Measurements from ENCODE around the gene GRIK1.

The GRIK1 gene

DNA sequence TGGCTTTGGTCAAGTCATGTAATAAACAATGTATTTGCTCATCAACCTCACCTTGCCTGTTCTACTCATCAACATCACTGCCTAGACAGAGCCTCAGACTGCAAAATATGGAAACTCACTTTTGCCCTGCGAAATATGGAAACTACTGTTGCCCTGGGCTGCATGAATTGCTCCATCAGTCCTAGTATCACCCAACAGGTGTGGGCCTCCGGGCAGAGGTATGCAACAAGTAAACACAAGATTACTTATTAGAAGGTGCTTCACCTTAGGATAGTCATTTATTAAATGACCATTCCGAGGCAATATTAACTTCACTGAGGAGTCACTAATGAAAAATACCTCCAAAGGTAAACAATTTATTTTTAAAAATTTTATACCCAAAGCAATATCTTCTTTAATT, 354.3 kb downstream of the GRIK1 start:
- Histone ChIP-seq H3K9me3 (ENCODE audit: control insufficient read depth, low read length) (no peaks in the 10 kb centered on the region), H3K4me1 (ENCODE audit: control insufficient read depth, insufficient read depth, low read length) (peaks cover 11% of the 10 kb centered on the region), H3K36me3 (ENCODE audit: control insufficient read depth, insufficient read depth, low read length, severe bottlenecking) (no peaks in the 10 kb centered on the region), H3K9ac (ENCODE audit: low read length) (no peak overlapping the region), H3K4me3 (ENCODE audit: low read length) (no peak overlapping the region), H3K27me3 (replicated peaks; ENCODE audit: control insufficient read depth, insufficient read depth, low read length) (no peaks in the 10 kb centered on the region)
- no peak for DNase-seq (ENCODE audit: low read depth)

DNA sequence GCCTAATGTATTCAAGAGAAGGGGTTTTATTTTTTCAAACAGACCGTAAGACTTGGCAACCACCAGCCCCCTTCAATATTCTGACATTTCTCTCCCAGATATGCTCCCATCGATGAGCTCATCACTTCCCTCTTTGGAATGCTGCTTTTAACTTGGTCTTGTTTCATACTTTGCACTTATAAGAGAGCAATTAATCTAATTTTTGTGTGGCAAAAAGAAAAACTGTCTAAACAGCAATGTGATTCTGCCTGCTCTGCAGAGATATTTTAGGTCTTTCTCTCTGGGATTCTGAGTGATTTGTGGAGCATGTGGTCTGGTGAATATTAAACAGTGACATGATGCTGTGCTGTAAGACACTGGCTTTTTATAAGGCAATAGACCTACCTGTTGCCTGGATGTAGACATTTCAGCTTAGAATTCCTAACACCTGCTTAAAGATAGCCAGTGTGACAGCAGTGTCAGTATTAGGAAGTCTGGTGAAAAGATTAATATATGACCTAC, 356.3 kb downstream of the GRIK1 start:
- no peak overlapping the region for H3K4me3 ChIP-seq (ENCODE audit: low read length)
- H3K9ac ChIP-seq (ENCODE audit: low read length), result no peak overlapping the region
- DNase-seq (ENCODE audit: low read depth), result no peak
- H3K27me3 ChIP-seq (replicated peaks; ENCODE audit: control insufficient read depth, insufficient read depth, low read length), result no peaks in the 10 kb centered on the region
- H3K9me3 ChIP-seq (ENCODE audit: control insufficient read depth, low read length), result no peaks in the 10 kb centered on the region
- H3K36me3 ChIP-seq (ENCODE audit: control insufficient read depth, insufficient read depth, low read length, severe bottlenecking), result no peaks in the 10 kb centered on the region
- H3K4me1 ChIP-seq (ENCODE audit: control insufficient read depth, insufficient read depth, low read length), result peaks cover 11% of the 10 kb centered on the region

DNA sequence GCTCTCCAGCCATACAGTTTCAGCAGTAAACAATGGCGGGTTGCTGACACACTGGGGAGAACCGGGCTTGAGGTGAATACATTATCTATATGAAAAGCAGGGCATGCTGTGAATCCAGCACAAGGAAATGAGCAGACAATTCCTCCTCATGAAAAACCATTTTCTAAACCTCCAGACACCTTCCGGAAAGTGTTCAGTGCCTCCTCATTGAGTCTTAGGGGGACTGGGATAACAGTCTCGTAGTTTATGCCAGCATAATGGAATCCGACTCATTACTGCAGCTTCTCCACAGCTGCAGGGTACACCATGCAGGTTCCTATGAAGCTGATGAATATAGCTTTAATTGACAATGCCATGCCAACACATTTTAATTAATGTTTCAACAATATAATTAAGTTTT, 356.9 kb downstream of the GRIK1 start:
- DNase-seq (ENCODE audit: low read depth), result no peak
- Histone ChIP-seq H3K4me1 (ENCODE audit: control insufficient read depth, insufficient read depth, low read length) (peaks cover 11% of the 10 kb centered on the region), H3K9ac (ENCODE audit: low read length) (no peak overlapping the region), H3K4me3 (ENCODE audit: low read length) (no peak overlapping the region), H3K36me3 (ENCODE audit: control insufficient read depth, insufficient read depth, low read length, severe bottlenecking) (no peaks in the 10 kb centered on the region), H3K9me3 (ENCODE audit: control insufficient read depth, low read length) (no peaks in the 10 kb centered on the region), H3K27me3 (replicated peaks; ENCODE audit: control insufficient read depth, insufficient read depth, low read length) (no peaks in the 10 kb centered on the region)

DNA sequence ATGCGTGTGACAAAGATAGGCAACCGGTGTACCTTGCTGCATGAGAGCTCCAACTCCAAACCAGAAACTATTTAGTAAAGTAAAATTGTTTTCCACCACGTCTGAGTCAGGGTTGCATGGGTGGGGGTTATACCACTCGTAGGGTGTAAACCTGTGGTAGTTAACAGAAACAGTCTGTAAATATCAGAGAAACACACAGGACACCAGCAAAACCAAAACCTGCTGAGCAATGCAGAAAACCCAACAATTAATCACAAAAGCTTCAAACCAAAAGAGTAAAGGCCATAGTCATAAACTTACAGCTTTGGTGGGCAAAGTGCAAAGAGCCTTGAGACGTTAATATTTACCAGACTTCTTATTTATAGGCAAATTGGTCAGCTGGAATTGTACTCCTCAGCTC, 358.4 kb downstream of the GRIK1 start:
- DNase-seq (ENCODE audit: low read depth), result no peak
- Histone ChIP-seq H3K36me3 (ENCODE audit: control insufficient read depth, insufficient read depth, low read length, severe bottlenecking) (no peaks in the 10 kb centered on the region), H3K9ac (ENCODE audit: low read length) (no peak overlapping the region), H3K4me3 (ENCODE audit: low read length) (no peak overlapping the region), H3K9me3 (ENCODE audit: control insufficient read depth, low read length) (no peaks in the 10 kb centered on the region), H3K27me3 (replicated peaks; ENCODE audit: control insufficient read depth, insufficient read depth, low read length) (no peaks in the 10 kb centered on the region), H3K4me1 (ENCODE audit: control insufficient read depth, insufficient read depth, low read length) (peaks cover 1% of the 10 kb centered on the region)

DNA sequence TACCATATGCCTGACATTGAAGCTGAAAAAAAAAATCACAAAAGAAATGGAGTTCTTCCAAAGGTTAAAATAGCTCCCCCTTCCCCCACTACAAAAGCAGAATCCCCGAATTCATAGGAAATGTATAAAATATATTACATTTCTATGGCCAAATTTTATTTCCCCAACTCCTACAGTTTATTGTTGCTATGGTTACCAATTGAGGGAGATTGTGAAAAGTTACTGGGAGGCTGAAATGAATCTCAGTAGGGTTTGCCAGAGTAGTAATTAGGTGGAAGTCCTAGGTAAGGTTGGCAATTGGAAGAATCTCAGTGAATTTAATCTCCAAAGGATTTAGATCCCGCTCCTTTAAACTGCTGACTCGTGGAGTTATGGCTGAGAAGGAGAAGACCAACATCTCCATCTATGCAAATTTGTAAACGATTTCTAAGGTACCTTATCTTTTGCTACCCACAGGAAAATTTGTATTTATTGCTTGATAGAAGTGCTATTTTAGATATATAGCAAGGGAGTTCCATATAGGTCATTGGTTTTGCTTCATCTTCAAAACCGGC, 359.0 kb downstream of the GRIK1 start:
- H3K9me3 ChIP-seq (ENCODE audit: control insufficient read depth, low read length), result no peaks in the 10 kb centered on the region

DNA sequence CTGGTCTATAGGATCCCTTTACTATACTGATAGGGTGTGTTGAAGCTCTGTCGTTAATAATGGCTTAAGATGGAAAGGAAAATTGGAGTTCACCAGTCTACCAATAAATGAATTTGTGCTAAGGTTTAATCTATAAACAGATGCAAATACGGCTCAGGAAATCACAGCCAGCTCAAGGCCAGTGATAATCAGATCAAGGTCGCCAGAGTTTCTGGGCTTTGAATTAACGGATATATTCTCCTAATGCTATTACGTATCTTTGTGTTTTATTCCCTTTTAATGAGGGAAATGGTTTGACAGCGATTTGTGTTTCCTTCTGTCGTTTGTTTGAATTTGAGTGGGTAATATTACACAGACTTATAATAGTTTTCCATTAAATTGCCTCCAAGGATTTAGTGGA, 361.5 kb downstream of the GRIK1 start:
- Histone ChIP-seq H3K4me1 (ENCODE audit: control insufficient read depth, insufficient read depth, low read length) (no peaks in the 10 kb centered on the region), H3K4me3 (ENCODE audit: low read length) (no peak overlapping the region), H3K27me3 (replicated peaks; ENCODE audit: control insufficient read depth, insufficient read depth, low read length) (no peaks in the 10 kb centered on the region), H3K9ac (ENCODE audit: low read length) (no peak overlapping the region), H3K36me3 (ENCODE audit: control insufficient read depth, insufficient read depth, low read length, severe bottlenecking) (no peaks in the 10 kb centered on the region), H3K9me3 (ENCODE audit: control insufficient read depth, low read length) (no peaks in the 10 kb centered on the region)
- DNase-seq (ENCODE audit: low read depth), result no peak

More for the DNA sequence above, 359.0 kb downstream of the GRIK1 start:
- Histone ChIP-seq H3K4me1 (ENCODE audit: control insufficient read depth, insufficient read depth, low read length) (no peaks in the 10 kb centered on the region), H3K27me3 (replicated peaks; ENCODE audit: control insufficient read depth, insufficient read depth, low read length) (no peaks in the 10 kb centered on the region), H3K36me3 (ENCODE audit: control insufficient read depth, insufficient read depth, low read length, severe bottlenecking) (no peaks in the 10 kb centered on the region), H3K4me3 (ENCODE audit: low read length) (no peak overlapping the region), H3K9ac (ENCODE audit: low read length) (no peak overlapping the region)
- DNase-seq (ENCODE audit: low read depth), result no peak

DNA sequence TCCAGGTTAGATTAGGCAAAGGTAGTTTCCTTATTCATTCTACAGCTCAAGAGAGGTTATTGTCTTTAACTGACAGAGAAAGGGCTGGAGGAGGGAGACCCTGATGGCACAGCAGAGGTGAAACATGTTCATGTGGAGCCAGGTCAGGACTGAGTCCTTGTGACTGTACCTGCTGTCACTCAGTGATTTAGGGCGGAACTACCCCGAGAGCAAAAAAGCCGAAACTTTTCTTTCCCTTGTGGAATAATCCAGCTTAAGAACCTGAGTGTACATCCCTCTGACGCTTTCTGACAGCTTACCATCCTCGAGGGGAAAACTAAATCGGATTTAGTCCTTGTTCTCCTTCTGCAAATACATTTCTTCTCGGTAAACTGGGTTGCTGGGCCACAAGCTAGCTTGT, 367.8 kb downstream of the GRIK1 start:
- Histone ChIP-seq H3K9ac (ENCODE audit: low read length) (no peak overlapping the region), H3K9me3 (ENCODE audit: control insufficient read depth, low read length) (no peaks in the 10 kb centered on the region), H3K4me3 (ENCODE audit: low read length) (no peak overlapping the region), H3K36me3 (ENCODE audit: control insufficient read depth, insufficient read depth, low read length, severe bottlenecking) (no peaks in the 10 kb centered on the region), H3K4me1 (ENCODE audit: control insufficient read depth, insufficient read depth, low read length) (peaks cover 6% of the 10 kb centered on the region), H3K27me3 (replicated peaks; ENCODE audit: control insufficient read depth, insufficient read depth, low read length) (no peaks in the 10 kb centered on the region)
- DNase-seq (ENCODE audit: low read depth), result no peak

DNA sequence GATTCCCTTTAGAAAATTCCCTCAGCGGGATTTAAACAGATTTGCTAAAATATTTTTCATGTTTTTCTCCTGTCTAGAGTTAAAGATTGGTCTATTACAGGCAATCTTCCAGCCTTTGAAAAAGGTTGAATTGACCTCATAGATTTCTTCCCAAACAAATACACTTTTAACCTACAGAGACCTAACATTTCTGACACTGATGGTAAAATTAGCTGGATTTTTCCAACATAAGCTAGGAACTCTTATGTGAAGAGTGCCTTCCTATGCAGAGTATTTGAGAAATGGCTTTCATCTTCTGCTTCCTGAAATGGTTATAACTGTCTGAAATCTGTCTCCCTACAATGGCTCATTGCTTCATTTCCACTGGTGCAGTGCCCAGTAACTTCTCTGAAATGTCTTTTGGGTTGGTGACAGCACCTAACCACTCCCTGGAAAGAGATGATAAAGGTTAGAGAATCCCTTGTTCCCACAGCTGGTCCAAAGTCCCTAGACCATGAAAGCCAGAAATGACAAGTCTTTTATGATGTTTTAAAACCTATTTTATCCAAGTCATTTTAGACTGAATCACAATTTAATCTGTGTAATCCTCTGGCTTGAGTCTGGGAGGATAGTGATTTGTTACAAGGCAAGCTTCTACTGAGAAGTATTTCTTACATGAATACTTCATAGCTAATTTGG, 371.6 kb downstream of the GRIK1 start:
- Histone ChIP-seq H3K9ac (ENCODE audit: low read length) (no peak overlapping the region), H3K4me1 (ENCODE audit: control insufficient read depth, insufficient read depth, low read length) (peaks cover 6% of the 10 kb centered on the region), H3K27me3 (replicated peaks; ENCODE audit: control insufficient read depth, insufficient read depth, low read length) (no peaks in the 10 kb centered on the region), H3K36me3 (ENCODE audit: control insufficient read depth, insufficient read depth, low read length, severe bottlenecking) (no peaks in the 10 kb centered on the region), H3K9me3 (ENCODE audit: control insufficient read depth, low read length) (no peaks in the 10 kb centered on the region), H3K4me3 (ENCODE audit: low read length) (no peak overlapping the region)
- DNase-seq (ENCODE audit: low read depth), result no peak

DNA sequence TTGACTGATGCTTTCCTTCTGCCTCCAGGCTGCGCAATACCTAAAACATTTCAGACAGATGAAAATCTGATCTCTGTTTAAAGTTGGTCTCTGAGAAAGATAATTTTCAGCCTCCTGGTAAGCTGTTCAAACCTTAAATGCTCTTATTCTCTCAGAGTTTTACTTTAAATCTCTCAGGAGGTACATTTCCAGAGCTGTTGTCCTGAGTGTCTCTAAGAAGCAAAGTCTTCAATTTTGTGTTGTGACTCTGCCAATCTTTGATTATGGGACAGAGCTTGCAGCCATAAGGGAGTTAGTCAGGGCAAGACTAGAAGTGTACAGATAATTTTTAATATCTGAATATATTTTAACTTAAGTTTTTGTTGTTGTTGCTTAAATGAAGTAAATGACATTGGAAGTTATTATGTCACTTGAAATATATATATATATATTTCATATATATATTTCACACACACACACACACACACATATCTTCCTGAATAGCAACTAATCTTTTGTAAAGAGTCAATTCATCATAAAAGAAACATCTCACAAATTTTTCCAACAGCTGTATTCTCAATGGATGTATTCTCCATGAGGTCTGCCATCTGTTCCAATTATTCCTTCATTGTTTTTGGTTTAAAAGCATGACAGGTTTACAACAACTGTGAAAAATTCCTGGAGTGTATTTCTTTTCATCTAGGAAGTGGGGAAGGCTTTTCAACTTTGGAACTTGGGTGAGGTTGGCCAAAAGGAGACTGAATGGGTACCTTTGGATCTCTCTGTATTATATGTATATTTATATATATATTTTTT, 381.7 kb downstream of the GRIK1 start:
- Histone ChIP-seq H3K9ac (ENCODE audit: low read length) (no peak overlapping the region), H3K4me3 (ENCODE audit: low read length) (no peak overlapping the region), H3K27me3 (replicated peaks; ENCODE audit: control insufficient read depth, insufficient read depth, low read length) (no peaks in the 10 kb centered on the region), H3K36me3 (ENCODE audit: control insufficient read depth, insufficient read depth, low read length, severe bottlenecking) (no peaks in the 10 kb centered on the region), H3K9me3 (ENCODE audit: control insufficient read depth, low read length) (no peaks in the 10 kb centered on the region), H3K4me1 (ENCODE audit: control insufficient read depth, insufficient read depth, low read length) (no peaks in the 10 kb centered on the region)
- no peak for DNase-seq (ENCODE audit: low read depth)

DNA sequence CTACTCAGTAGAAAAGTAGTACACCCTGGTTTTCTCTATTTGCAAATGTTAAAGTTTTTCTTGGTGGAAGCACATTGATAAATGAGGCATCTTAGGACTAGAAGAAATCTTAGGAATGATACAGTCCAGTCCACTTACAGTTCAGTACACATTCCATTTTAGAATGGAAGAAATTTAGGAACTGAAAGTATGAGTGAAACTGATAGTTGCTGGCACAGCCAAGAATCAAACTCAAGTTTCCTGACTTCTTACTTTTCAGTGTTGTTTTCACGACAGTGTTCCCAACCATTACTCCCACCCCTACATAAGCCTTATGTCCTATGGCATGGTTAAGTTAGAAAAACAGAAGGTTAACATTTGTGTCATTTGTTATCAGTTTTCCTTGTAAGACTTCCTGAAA, 382.6 kb downstream of the GRIK1 start:
- Histone ChIP-seq H3K4me3 (ENCODE audit: low read length) (no peak overlapping the region), H3K4me1 (ENCODE audit: control insufficient read depth, insufficient read depth, low read length) (no peaks in the 10 kb centered on the region), H3K9ac (ENCODE audit: low read length) (no peak overlapping the region), H3K27me3 (replicated peaks; ENCODE audit: control insufficient read depth, insufficient read depth, low read length) (no peaks in the 10 kb centered on the region), H3K36me3 (ENCODE audit: control insufficient read depth, insufficient read depth, low read length, severe bottlenecking) (no peaks in the 10 kb centered on the region), H3K9me3 (ENCODE audit: control insufficient read depth, low read length) (no peaks in the 10 kb centered on the region)
- no peak for DNase-seq (ENCODE audit: low read depth)

DNA sequence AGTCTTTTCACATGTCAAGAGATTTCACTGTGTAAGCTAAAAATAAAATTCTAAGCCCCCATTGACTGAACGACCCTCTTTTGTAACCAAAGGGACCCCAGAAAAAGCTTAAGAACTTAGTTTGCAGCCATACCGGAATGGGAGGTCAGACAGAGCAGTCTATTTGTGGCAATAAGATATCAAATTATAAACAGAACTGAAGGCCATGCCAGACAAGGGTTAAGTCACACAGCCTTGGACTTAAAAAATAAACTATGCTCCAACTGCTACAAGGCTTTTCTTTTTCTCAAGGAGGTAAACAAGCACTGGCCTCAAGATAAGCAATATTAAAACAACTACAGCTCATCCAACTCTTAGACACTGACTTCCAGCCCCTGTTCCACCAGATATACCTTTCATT, 384.2 kb downstream of the GRIK1 start:
- Histone ChIP-seq H3K9ac (ENCODE audit: low read length) (no peak overlapping the region), H3K27me3 (replicated peaks; ENCODE audit: control insufficient read depth, insufficient read depth, low read length) (no peaks in the 10 kb centered on the region), H3K36me3 (ENCODE audit: control insufficient read depth, insufficient read depth, low read length, severe bottlenecking) (no peaks in the 10 kb centered on the region), H3K9me3 (ENCODE audit: control insufficient read depth, low read length) (no peaks in the 10 kb centered on the region), H3K4me1 (ENCODE audit: control insufficient read depth, insufficient read depth, low read length) (no peaks in the 10 kb centered on the region), H3K4me3 (ENCODE audit: low read length) (no peak overlapping the region)
- DNase-seq (ENCODE audit: low read depth), result no peak

Measured in adipocyte (in vitro differentiated cells).